GM12873 (cell line): ENCODE data around the gene MYH9.
A peak's percentile ranks its signal among the peaks of the same experiment; 100 is the strongest.

Source experiments
- TF ChIP-seq, protein P1 (sequence below): IDR thresholded peaks from 2 replicates; pipeline ENCODE4 v1.5.1; 2012; ENCODE audit warnings: low read depth, mild to moderate bottlenecking, moderate library complexity, low read length, control low read depth; ENCODE audit not compliant: insufficient read depth; ENCODE audit errors: missing control alignments

Gene MYH9

DNA sequence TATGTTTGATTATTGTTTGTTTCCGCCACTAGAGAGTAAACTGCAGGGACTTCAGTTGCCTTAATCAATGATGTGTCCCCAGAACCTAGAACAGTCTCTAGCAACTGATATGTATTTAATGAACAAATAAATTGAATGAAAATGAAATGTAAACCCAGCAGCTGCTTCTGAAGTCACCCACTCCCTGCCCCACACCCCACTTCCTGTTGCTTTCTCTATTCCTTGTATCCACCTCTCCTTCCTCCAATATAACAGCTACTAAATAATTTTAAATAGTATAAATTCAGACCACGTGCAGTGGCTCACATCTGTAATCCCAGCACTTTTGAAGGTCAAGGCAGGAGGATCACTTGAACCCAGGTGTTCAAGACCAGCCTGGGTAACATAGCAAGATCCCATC lies 15.8 kb downstream of the MYH9 start:
- TF ChIP-seq, protein P1, sequence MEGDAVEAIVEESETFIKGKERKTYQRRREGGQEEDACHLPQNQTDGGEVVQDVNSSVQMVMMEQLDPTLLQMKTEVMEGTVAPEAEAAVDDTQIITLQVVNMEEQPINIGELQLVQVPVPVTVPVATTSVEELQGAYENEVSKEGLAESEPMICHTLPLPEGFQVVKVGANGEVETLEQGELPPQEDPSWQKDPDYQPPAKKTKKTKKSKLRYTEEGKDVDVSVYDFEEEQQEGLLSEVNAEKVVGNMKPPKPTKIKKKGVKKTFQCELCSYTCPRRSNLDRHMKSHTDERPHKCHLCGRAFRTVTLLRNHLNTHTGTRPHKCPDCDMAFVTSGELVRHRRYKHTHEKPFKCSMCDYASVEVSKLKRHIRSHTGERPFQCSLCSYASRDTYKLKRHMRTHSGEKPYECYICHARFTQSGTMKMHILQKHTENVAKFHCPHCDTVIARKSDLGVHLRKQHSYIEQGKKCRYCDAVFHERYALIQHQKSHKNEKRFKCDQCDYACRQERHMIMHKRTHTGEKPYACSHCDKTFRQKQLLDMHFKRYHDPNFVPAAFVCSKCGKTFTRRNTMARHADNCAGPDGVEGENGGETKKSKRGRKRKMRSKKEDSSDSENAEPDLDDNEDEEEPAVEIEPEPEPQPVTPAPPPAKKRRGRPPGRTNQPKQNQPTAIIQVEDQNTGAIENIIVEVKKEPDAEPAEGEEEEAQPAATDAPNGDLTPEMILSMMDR = no peak

GRCh38 chr22:36369922-36370791 lies 17.6 kb downstream of the MYH9 start:
- TF ChIP-seq, protein P1 = no peak

DNA sequence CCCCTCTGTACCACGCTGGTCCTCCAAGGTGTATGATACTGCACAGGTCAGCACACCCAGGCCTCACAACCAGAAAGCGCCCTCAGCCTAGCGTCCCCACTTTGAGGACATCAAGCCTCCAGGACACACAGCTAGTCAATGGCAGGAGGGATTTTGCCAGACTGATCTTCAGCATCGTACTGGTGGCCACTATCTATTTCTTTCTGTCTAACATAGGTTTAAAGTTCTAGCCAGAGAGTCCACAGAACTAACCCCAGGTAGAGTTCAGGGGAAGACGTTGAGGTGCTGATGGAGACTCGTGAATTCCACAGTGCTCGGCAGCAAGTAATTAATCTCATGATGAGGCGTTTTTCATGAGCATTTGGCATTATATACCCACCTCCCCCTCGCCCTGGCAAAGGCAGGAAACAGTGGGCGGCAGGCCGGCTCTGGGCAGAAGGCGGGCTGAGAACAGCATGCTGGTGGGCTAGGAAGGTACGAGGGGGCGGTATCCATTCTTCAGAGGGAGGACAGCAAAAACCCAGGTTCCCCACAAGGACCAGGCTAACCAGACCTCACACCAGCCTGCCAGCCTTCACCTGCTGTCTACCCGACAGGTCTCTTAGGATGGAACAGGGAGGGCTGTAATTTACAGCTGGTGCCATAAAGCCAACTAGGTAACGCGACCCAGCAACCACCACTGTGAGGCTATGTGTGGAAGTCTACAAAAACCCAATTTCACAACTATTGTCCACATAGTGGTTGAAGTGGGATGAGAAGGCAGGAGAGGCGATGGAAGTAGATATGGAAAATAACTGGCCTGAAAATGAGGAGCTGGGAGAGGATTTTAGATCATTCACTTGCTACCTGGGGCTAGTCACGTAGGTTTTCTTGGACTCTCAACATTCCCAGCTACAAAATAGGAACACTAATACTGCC lies 18.5 kb downstream of the MYH9 start:
- TF ChIP-seq, protein P1 = no peak

- TF ChIP-seq, protein P1 = peak; percentile 39
Measured at GRCh38 chr22:36368359-36368983, 19.3 kb downstream of the MYH9 start.

DNA sequence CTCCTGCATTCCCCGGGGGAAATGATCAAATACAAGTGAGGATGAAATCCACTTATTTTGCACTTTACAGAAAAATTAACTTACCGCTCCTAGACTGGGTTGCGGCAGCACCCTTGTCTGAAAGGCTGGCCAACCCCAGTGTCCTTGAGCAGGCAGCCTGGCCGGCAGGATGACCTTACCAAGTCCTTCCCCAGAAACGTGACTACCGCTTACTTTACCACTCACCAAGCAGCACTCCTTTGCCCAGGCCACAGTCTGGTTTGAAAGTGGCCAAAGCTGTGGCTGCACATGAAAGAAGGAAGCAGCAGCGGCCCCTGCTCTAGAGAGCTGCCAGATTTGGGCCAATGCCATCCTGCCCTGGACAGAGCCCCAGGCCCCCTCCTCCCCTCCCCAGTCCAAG lies 20.3 kb downstream of the MYH9 start:
- TF ChIP-seq, protein P1 = no peak

DNA sequence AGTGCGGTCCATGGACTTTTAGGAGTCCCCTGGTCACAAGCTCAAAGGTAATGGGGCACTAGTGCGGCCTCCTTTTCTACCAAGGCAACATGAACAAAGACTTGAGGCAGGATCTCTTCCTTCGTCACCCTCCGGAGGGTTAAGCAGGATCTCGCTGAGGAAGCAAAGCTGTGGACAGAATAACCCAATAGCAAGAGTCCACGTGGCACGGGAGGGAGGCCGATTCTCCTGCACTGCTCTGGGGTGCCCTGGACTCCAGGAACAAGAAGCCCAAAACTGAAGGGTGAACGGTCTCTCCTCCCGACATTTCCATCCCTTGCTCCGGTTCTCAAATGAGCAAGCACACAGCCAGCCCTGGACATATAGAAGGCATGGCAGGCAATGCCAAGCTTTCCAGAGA lies 20.7 kb downstream of the MYH9 start:
- TF ChIP-seq, protein P1 = no peak
